Measurements from ENCODE around the gene RERE.
"Not testable (repeated sequence)": the region's sequence is repeated elsewhere in the genome, so short reads cannot be mapped to it uniquely, and the experiment has no call there.

GRCh38 chr1:8830732-8831131 is 13.3 kb upstream of the RERE start:
- TF ChIP-seq POLR2AphosphoS5, POLR2A, CTCF, EP300 (IDR thresholded peaks at IDR 0.05): not testable (repeated sequence)
